Adrenal gland (tissue), 12 donors: ENCODE data around the gene MAPK1. TPM values are rescaled to one million over a fixed set of nuclear protein-coding genes. Genes with fewer than 3 reads are reported as not detected.

Source experiments
- DNase-seq, 7 donors: peaks; one replicate each; pipeline ENCODE4 v3.0.0-alpha.2; 2019 to 2020
- H3K27ac ChIP-seq, 5 donors: fragments of 200-600 bp; sonication (generic) in 4 of 5; 1 replicate in 3 of 5; 2 replicates in 2 of 5; pipeline versions ENCODE4 v1.5.1 to v1.8.0; 2016 to 2020; ENCODE audit warnings: mild to moderate bottlenecking in 1 of 5
- H3K27me3 ChIP-seq: fragments of 200-600 bp; 2 replicates; pipeline ENCODE4 v1.8.0; 2021
- H3K36me3 ChIP-seq, 2 donors: fragments of 200-600 bp; replicated peaks in 1 of 2; 1 replicate in 1 of 2; 2 replicates in 1 of 2; pipeline versions ENCODE4 v1.5.1 to v1.8.0; 2018 to 2022
- H3K4me1 ChIP-seq, 2 donors: fragments of 200-600 bp; replicated peaks in 1 of 2; 1 replicate in 1 of 2; 2 replicates in 1 of 2; pipeline versions ENCODE4 v1.5.1 to v1.8.0; 2018 to 2021
- H3K4me3 ChIP-seq, 4 donors: fragments of 200-600 bp; sonication (generic) in 3 of 4; one replicate each; pipeline ENCODE4 v1.5.1; 2016 to 2018
- H3K9me3 ChIP-seq, 3 donors: fragments of 200-600 bp; sonication (generic) in 1 of 3; replicated peaks in 1 of 3; 1 replicate in 2 of 3; 2 replicates in 1 of 3; pipeline versions ENCODE4 v1.5.1 to v1.8.0; 2016 to 2021
- CTCF ChIP-seq, 6 experiments: fragments of 450-650 bp in 4 of 6; fragments of 200-600 bp in 2 of 6; sonication (generic) in 1 of 6; IDR thresholded peaks; 1 replicate in 5 of 6; 2 replicates in 1 of 6; pipeline versions ENCODE4 v1.5.1 to v1.8.0; 2016 to 2021; ENCODE audit warnings: antibody characterized with exemption in 6 of 6, mild to moderate bottlenecking in 2 of 6, moderate library complexity in 1 of 6
- POLR2A ChIP-seq, 2 donors: fragments of 450-650 bp; IDR thresholded peaks; one replicate each; pipeline ENCODE4 v1.6.1; 2017; ENCODE audit warnings: antibody characterized with exemption in 2 of 2, mild to moderate bottlenecking in 2 of 2, moderate library complexity in 1 of 2
- WGBS, 4 donors: extraction: QIAGEN DNeasy Blood & Tissue Kit in 2 of 4; methylation state at CpG; one replicate each; pipeline versions ENCODE4 v1.1.5 to v1.1.7; 2013 to 2017; 5-methylcytosine and 5-hydroxymethylcytosine counted together
- intact Hi-C, 2 donors: fragments of 100-400 bp; cut with DNase I; formaldehyde crosslinking; loops; one replicate each; pipeline versions ENCODE4 v1.14.1 to v1.15.0; 2022 to 2023
- polyA plus RNA-seq, 3 donors: library from polyadenylated mRNA; stranded (reverse); fragments of 200-250 nt in 2 of 3; fragments of 350-450 nt in 1 of 3; fragmentation: Illumina TruSeq in 1 of 3; extraction: RNeasy Lipid Tissue Mini Kit (QIAGEN cat#74804) in 1 of 3; gene quantifications; one replicate each; pipeline ENCODE4 v1.2.3, GENCODE V29; 2013 to 2014
- total RNA-seq, 9 donors: library from RNA; depleted of rRNA in 4 of 9; stranded (reverse); fragments of >200 nt in 4 of 9; fragments of 120-200 nt in 1 of 9; fragmentation: NEBNext Ultra II Directional in 1 of 9; extraction: Animal tissue kit (Norgen Biotek cat#: 25700) in 1 of 9; gene quantifications; one replicate each; pipeline versions ENCODE4 v1.1.0 to v1.2.4, GENCODE V29; 2013 to 2023
- donor health status: healthy with polysubstance abuse.
- donor health status: Bipolar disorder and iron deficiency.
- donor health status: DM: yes; HTN: yes; CAD: no.
- donor health status: DM: no; HTN: no; CAD: no.
- donor health status: DM: no; HTN: no; CAD: no.
- donor health status: DM: yes; HTN: yes; CAD: no.

The MAPK1 gene
- total and polyA plus RNA-seq, 12 donors: 9.6 to 201 (median 94.4) TPM

- 89 to 98% (median 97%) methylated on average over 4 of the region's 4 CpGs for WGBS, 4 donors
- peaks cover 0 to 61% of the 10 kb centered on the region in 2 donors for H3K36me3 ChIP-seq
- peaks cover 0 to 9% of the 10 kb centered on the region in 2 donors for H3K4me1 ChIP-seq
- no peaks in the 10 kb centered on the region for H3K9me3 ChIP-seq
- no peak overlapping the region for H3K27ac ChIP-seq
- intact Hi-C loops: loop anchor here in 1 of 2 donors (10.0 kb wide), 1 partner anchor 163 kb away; no protein-coding TSS in a partner anchor
- no peak overlapping the region for H3K4me3 ChIP-seq
- H3K27me3 ChIP-seq: no peaks in the 10 kb centered on the region
- no peak for TF ChIP-seq POLR2A (IDR thresholded peaks at IDR 0.05)
- no peak for TF ChIP-seq CTCF (IDR thresholded peaks at IDR 0.05)
- no peak for DNase-seq
Measured at GRCh38 chr22:21771631-21771976, 95.8 kb downstream of the MAPK1 start.

- Histone ChIP-seq H3K27ac (no peak overlapping the region), H3K27me3 (no peaks in the 10 kb centered on the region), H3K4me1 (no peaks in the 10 kb centered on the region), H3K4me3 (no peak overlapping the region), H3K36me3 (peaks cover 0 to 92% of the 10 kb centered on the region in 2 donors), H3K9me3 (no peaks in the 10 kb centered on the region)
- TF ChIP-seq POLR2A (IDR thresholded peaks at IDR 0.05) (no peak), CTCF (IDR thresholded peaks at IDR 0.05) (no peak)
- intact Hi-C loops: no loop called here
- DNase-seq: no peak
- WGBS, 4 donors: 47 to 100% (median 73%) methylated on average over 1 of the region's 1 CpG
Measured at GRCh38 chr22:21768435-21768834, 99.0 kb downstream of the MAPK1 start.

- TF ChIP-seq POLR2A (IDR thresholded peaks at IDR 0.05) (no peak), CTCF (IDR thresholded peaks at IDR 0.05) (no peak)
- peaks cover 0 to 96% of the 10 kb centered on the region in 2 donors for H3K36me3 ChIP-seq
Measured at GRCh38 chr22:21766691-21767462, 100.6 kb downstream of the MAPK1 start.

GRCh38 chr22:21765909-21766529, 101.4 kb downstream of the MAPK1 start:
- WGBS, 4 donors: 88 to 94% (median 91%) methylated on average over 11 of the region's 11 CpGs
- TF ChIP-seq CTCF (IDR thresholded peaks at IDR 0.05) (no peak), POLR2A (IDR thresholded peaks at IDR 0.05) (no peak)
- no peak overlapping the region for H3K4me3 ChIP-seq

More at GRCh38 chr22:21766691-21767462, 100.6 kb downstream of the MAPK1 start:
- DNase-seq: peak in 2 of 7 donors; percentile 33 to 47
- Histone ChIP-seq H3K27ac (no peak overlapping the region), H3K4me3 (no peak overlapping the region), H3K9me3 (no peaks in the 10 kb centered on the region), H3K4me1 (no peaks in the 10 kb centered on the region), H3K27me3 (no peaks in the 10 kb centered on the region)
- 68 to 76% (median 73%) methylated on average over 11 to 15 of the region's 15 CpGs for WGBS, 4 donors
- intact Hi-C loops: no loop called here

More at GRCh38 chr22:21765909-21766529, 101.4 kb downstream of the MAPK1 start:
- no peak for DNase-seq
- no peaks in the 10 kb centered on the region for H3K4me1 ChIP-seq
- no peak overlapping the region for H3K27ac ChIP-seq
- intact Hi-C loops: no loop called here
- H3K27me3 ChIP-seq: no peaks in the 10 kb centered on the region
- no peaks in the 10 kb centered on the region for H3K9me3 ChIP-seq
- peaks cover 0 to 90% of the 10 kb centered on the region in 2 donors for H3K36me3 ChIP-seq
